Effector memory CD4-positive, alpha-beta T cell (primary cell): ENCODE measurements around the gene OR5M11.

Experiments used
- DNase-seq, 3 donors: peaks; one replicate each; pipeline ENCODE4 v3.0.0-alpha.2; 2020
- H3K27ac ChIP-seq: 2 replicates; pipeline ENCODE4 v1.7.0; 2013; ENCODE audit warnings: mild to moderate bottlenecking, low read length, moderate library complexity; ENCODE audit not compliant: insufficient read depth, poor library complexity, severe bottlenecking
- H3K27me3 ChIP-seq: replicated peaks from 2 replicates; pipeline ENCODE4 v1.7.0; 2013; ENCODE audit warnings: mild to moderate bottlenecking, low read length; ENCODE audit not compliant: insufficient read depth, control insufficient read depth, poor library complexity, severe bottlenecking
- H3K36me3 ChIP-seq: 2 replicates; pipeline ENCODE4 v1.7.0; 2013; ENCODE audit warnings: mild to moderate bottlenecking, low read length, moderate library complexity; ENCODE audit not compliant: control insufficient read depth, insufficient read depth
- H3K4me1 ChIP-seq: 2 replicates; pipeline ENCODE4 v1.7.0; 2013; ENCODE audit warnings: low read length, mild to moderate bottlenecking; ENCODE audit not compliant: control insufficient read depth, insufficient read depth, poor library complexity, severe bottlenecking
- H3K4me3 ChIP-seq: 2 replicates; pipeline ENCODE4 v1.7.0; 2013; ENCODE audit warnings: low read length, low read depth, mild to moderate bottlenecking; ENCODE audit not compliant: insufficient read depth, poor library complexity, severe bottlenecking
- H3K9me3 ChIP-seq: 2 replicates; pipeline ENCODE4 v1.7.0; 2013; ENCODE audit warnings: mild to moderate bottlenecking, low read length, moderate library complexity; ENCODE audit not compliant: control insufficient read depth

Gene OR5M11

GRCh38 chr11:56513280-56513679, 29.8 kb downstream of the OR5M11 start:
- Histone ChIP-seq H3K27me3 (no peaks in the 10 kb centered on the region), H3K4me3 (no peak overlapping the region), H3K27ac (no peak overlapping the region), H3K4me1 (no peaks in the 10 kb centered on the region), H3K9me3 (no peaks in the 10 kb centered on the region), H3K36me3 (no peaks in the 10 kb centered on the region)
- no peak for DNase-seq

- H3K36me3 ChIP-seq: no peaks in the 10 kb centered on the region
- no peaks in the 10 kb centered on the region for H3K9me3 ChIP-seq
- H3K27ac ChIP-seq: no peak overlapping the region
- no peak overlapping the region for H3K4me3 ChIP-seq
- H3K27me3 ChIP-seq: no peaks in the 10 kb centered on the region
- no peaks in the 10 kb centered on the region for H3K4me1 ChIP-seq
- no peak for DNase-seq
These were observed 33.6 kb downstream of the OR5M11 start for GRCh38 chr11:56509439-56509838.

GRCh38 chr11:56497010-56497409, 46.0 kb downstream of the OR5M11 start:
- Histone ChIP-seq H3K9me3 (no peaks in the 10 kb centered on the region), H3K27ac (no peak overlapping the region), H3K36me3 (no peaks in the 10 kb centered on the region), H3K4me1 (no peaks in the 10 kb centered on the region), H3K4me3 (no peak overlapping the region), H3K27me3 (no peaks in the 10 kb centered on the region)
- no peak for DNase-seq

DNA sequence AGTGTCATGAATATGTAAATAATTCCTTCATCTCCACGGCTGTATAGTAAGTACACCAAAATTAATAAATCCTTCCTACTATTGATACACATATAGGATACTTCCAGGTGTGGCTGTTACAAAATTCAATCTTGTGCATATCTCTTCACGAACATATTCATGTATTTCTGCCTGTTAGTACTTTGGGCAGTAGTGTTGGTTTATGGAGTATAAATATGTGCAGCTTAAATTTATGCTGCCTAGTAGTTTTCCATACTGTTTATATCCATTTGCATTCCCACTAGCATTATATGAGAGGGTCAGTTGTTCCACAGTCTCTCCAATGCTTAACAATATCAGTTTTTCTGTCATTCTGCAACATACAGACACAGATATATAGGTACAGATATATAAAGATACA, 47.9 kb downstream of the OR5M11 start:
- Histone ChIP-seq H3K27me3 (no peaks in the 10 kb centered on the region), H3K9me3 (no peaks in the 10 kb centered on the region), H3K27ac (no peak overlapping the region), H3K4me1 (no peaks in the 10 kb centered on the region), H3K4me3 (no peak overlapping the region), H3K36me3 (no peaks in the 10 kb centered on the region)
- DNase-seq: no peak
